Neuronal stem cell (in vitro differentiated cells): Measurements from ENCODE around the gene ATAD3C.
"Not testable (repeated sequence)": the region's sequence is repeated elsewhere in the genome, so short reads cannot be mapped to it uniquely, and the experiment has no call there.

Experiments used
- DNase-seq: peaks from one replicate; pipeline ENCODE4 v3.0.0-alpha.2; 2013; ENCODE audit warnings: low spot score
- H2AFZ ChIP-seq: one replicate; pipeline ENCODE4 v1.6.1; 2013; ENCODE audit warnings: mild to moderate bottlenecking, low read length, inconsistent platforms
- H2AK5ac ChIP-seq: 2 replicates; pipeline ENCODE4 v1.6.1; 2013; ENCODE audit warnings: low read depth, mild to moderate bottlenecking, inconsistent platforms, low read length, moderate library complexity, mixed read lengths
- H2BK120ac ChIP-seq: 2 replicates; pipeline ENCODE4 v1.6.1; 2013; ENCODE audit warnings: low read depth, mild to moderate bottlenecking, inconsistent platforms, low read length, moderate library complexity, mixed read lengths
- H2BK12ac ChIP-seq: one replicate; pipeline ENCODE4 v1.6.1; 2013; ENCODE audit warnings: low read length, inconsistent platforms
- H2BK15ac ChIP-seq: 2 replicates; pipeline ENCODE4 v1.6.1; 2013; ENCODE audit warnings: mild to moderate bottlenecking, low read length, inconsistent platforms, mixed read lengths
- H2BK5ac ChIP-seq: one replicate; pipeline ENCODE4 v1.6.1; 2013; ENCODE audit warnings: inconsistent platforms, mild to moderate bottlenecking, low read length, moderate library complexity
- H3K14ac ChIP-seq: one replicate; pipeline ENCODE4 v1.6.1; 2013; ENCODE audit warnings: low read length, inconsistent platforms
- H3K18ac ChIP-seq: 2 replicates; pipeline ENCODE4 v1.6.1; 2013; ENCODE audit warnings: low read length, inconsistent platforms
- H3K23ac ChIP-seq: 2 replicates; pipeline ENCODE4 v1.6.1; 2013; ENCODE audit warnings: low read depth, mild to moderate bottlenecking, mixed read lengths, low read length, inconsistent platforms; ENCODE audit not compliant: poor library complexity
- H3K27ac ChIP-seq: replicated peaks from 3 replicates; pipeline ENCODE4 v1.5.1; 2013; ENCODE audit warnings: low read length, inconsistent platforms
- H3K27me3 ChIP-seq, 3 experiments: 2 replicates each; pipeline ENCODE4 v1.6.1; 2013; ENCODE audit warnings: low read length in 3 of 3, mild to moderate bottlenecking in 2 of 3, inconsistent platforms in 1 of 3, low read depth in 1 of 3, mixed read lengths in 1 of 3, moderate library complexity in 1 of 3; ENCODE audit not compliant: control insufficient read depth in 3 of 3, insufficient read depth in 3 of 3
- H3K36me3 ChIP-seq, 2 donors: replicated peaks in 1 of 2; 2 replicates each; pipeline ENCODE4 v1.6.1; 2013; ENCODE audit warnings: low read length in 2 of 2; ENCODE audit not compliant: control insufficient read depth in 2 of 2, insufficient read depth in 2 of 2
- H3K4ac ChIP-seq: 2 replicates; pipeline ENCODE4 v1.6.1; 2013; ENCODE audit warnings: inconsistent platforms, mild to moderate bottlenecking, low read length, moderate library complexity
- H3K4me1 ChIP-seq, 2 donors: 1 replicate in 1 of 2; 2 replicates in 1 of 2; pipeline ENCODE4 v1.6.1; 2013; ENCODE audit warnings: low read length in 2 of 2, low read depth in 1 of 2; ENCODE audit not compliant: control insufficient read depth in 2 of 2, insufficient read depth in 1 of 2
- H3K4me2 ChIP-seq: one replicate; pipeline ENCODE4 v1.6.1; 2013; ENCODE audit warnings: mild to moderate bottlenecking, low read length, inconsistent platforms; ENCODE audit not compliant: insufficient read depth, poor library complexity, severe bottlenecking
- H3K4me3 ChIP-seq, 2 donors: 2 replicates each; pipeline ENCODE4 v1.5.1; 2013; ENCODE audit warnings: low read length in 2 of 2, mild to moderate bottlenecking in 2 of 2, inconsistent platforms in 1 of 2, moderate library complexity in 1 of 2
- H3K79me1 ChIP-seq: one replicate; pipeline ENCODE4 v1.6.1; 2013; ENCODE audit warnings: low read depth, mild to moderate bottlenecking, inconsistent platforms, low read length, moderate library complexity
- H3K9ac ChIP-seq: one replicate; pipeline ENCODE4 v1.6.1; 2013; ENCODE audit warnings: mild to moderate bottlenecking, low read depth, low read length, inconsistent platforms; ENCODE audit not compliant: poor library complexity
- H3K9me3 ChIP-seq, 2 donors: replicated peaks in 1 of 2; 2 replicates each; pipeline versions ENCODE3 to v1.6.1; 2013; ENCODE audit warnings: low read length in 2 of 2, mild to moderate bottlenecking in 2 of 2, inconsistent platforms in 1 of 2, low read depth in 1 of 2, mixed read lengths in 1 of 2, moderate library complexity in 1 of 2; ENCODE audit not compliant: control insufficient read depth in 2 of 2, insufficient read depth in 1 of 2
- H4K8ac ChIP-seq: one replicate; pipeline ENCODE4 v1.6.1; 2013; ENCODE audit warnings: low read depth, mild to moderate bottlenecking, inconsistent platforms, low read length, moderate library complexity
- H4K91ac ChIP-seq: one replicate; pipeline ENCODE4 v1.6.1; 2013; ENCODE audit warnings: low read length, low read depth, mild to moderate bottlenecking, inconsistent platforms; ENCODE audit not compliant: poor library complexity
- WGBS, 2 donors: extraction: QIAGEN DNeasy Blood & Tissue Kit; methylation state at CpG; one replicate each; pipeline ENCODE4 v1.1.7; 2013; ENCODE audit warnings: missing lambda C conversion rate in 2 of 2, mixed read lengths in 1 of 2; ENCODE audit not compliant: insufficient read length in 2 of 2, insufficient replicate concordance in 1 of 2; ENCODE audit errors: extremely low coverage in 2 of 2; 5-methylcytosine and 5-hydroxymethylcytosine counted together

Gene ATAD3C

GRCh38 chr1:1481811-1482210 lies 32.3 kb downstream of the ATAD3C start:
- no CpG with 5 or more reads among the region's 30 CpGs for WGBS, 2 donors
- H3K36me3 ChIP-seq, result peaks cover 29 to 64% of the 10 kb centered on the region in 2 donors

GRCh38 chr1:1482856-1483255 lies 33.4 kb downstream of the ATAD3C start:
- Histone ChIP-seq H2BK120ac (no peak overlapping the region), H3K9ac (no peak overlapping the region), H3K36me3 (peaks cover 25 to 62% of the 10 kb centered on the region in 2 donors), H3K4ac (no peak overlapping the region), H3K4me2 (no peak overlapping the region), H2BK5ac (no peak overlapping the region), H2AFZ (no peak overlapping the region), H3K9me3 (no peaks in the 10 kb centered on the region), H4K91ac (no peak overlapping the region), H3K79me1 (peaks cover 5% of the 10 kb centered on the region), H3K14ac (no peak overlapping the region), H3K4me1 (no peaks in the 10 kb centered on the region), H2BK15ac (no peak overlapping the region), H2BK12ac (no peak overlapping the region), H3K23ac (no peak overlapping the region), H3K27ac (no peak overlapping the region), H3K18ac (no peak overlapping the region), H4K8ac (no peak overlapping the region), H3K4me3 (no peak overlapping the region), H2AK5ac (no peak overlapping the region), H3K27me3 (no peaks in the 10 kb centered on the region)
- no CpG with 5 or more reads among the region's 14 CpGs for WGBS, 2 donors
- no peak for DNase-seq

More at GRCh38 chr1:1481811-1482210, 32.3 kb downstream of the ATAD3C start:
- H4K8ac ChIP-seq, H3K18ac ChIP-seq, H3K9me3 ChIP-seq, H2BK120ac ChIP-seq, H3K14ac ChIP-seq, H3K4me1 ChIP-seq, H2AK5ac ChIP-seq, H3K27ac ChIP-seq, H4K91ac ChIP-seq, H2BK5ac ChIP-seq, H2BK15ac ChIP-seq, H3K4ac ChIP-seq, H3K27me3 ChIP-seq, H3K79me1 ChIP-seq, H2AFZ ChIP-seq, H3K23ac ChIP-seq, H3K4me3 ChIP-seq, H2BK12ac ChIP-seq, H3K4me2 ChIP-seq, DNase-seq: not testable (repeated sequence)
- peak overlapping the region; percentile 21 for H3K9ac ChIP-seq

GRCh38 chr1:1483714-1484113 lies 34.2 kb downstream of the ATAD3C start:
- Histone ChIP-seq H3K18ac (no peak overlapping the region), H2BK5ac (no peak overlapping the region), H2AFZ (no peak overlapping the region), H4K91ac (no peak overlapping the region), H3K23ac (no peak overlapping the region), H3K27me3 (no peaks in the 10 kb centered on the region), H3K9ac (no peak overlapping the region), H3K9me3 (no peaks in the 10 kb centered on the region), H3K4me3 (no peak overlapping the region), H2BK12ac (no peak overlapping the region), H3K4ac (no peak overlapping the region), H2AK5ac (no peak overlapping the region), H2BK15ac (no peak overlapping the region), H3K14ac (no peak overlapping the region), H2BK120ac (no peak overlapping the region), H3K79me1 (peaks cover 5% of the 10 kb centered on the region), H3K36me3 (peaks cover 22 to 65% of the 10 kb centered on the region in 2 donors), H3K27ac (no peak overlapping the region), H4K8ac (no peak overlapping the region), H3K4me2 (no peak overlapping the region), H3K4me1 (no peaks in the 10 kb centered on the region)
- WGBS, 2 donors, result no CpG with 5 or more reads among the region's 16 CpGs
- DNase-seq, result no peak

GRCh38 chr1:1484976-1485750 lies 35.7 kb downstream of the ATAD3C start:
- not testable (repeated sequence) for H3K18ac ChIP-seq, H2BK120ac ChIP-seq, H3K14ac ChIP-seq, H3K4me2 ChIP-seq, H2BK5ac ChIP-seq, H2BK12ac ChIP-seq, H3K27me3 ChIP-seq, H3K27ac ChIP-seq, H2BK15ac ChIP-seq, H3K4me3 ChIP-seq, H2AK5ac ChIP-seq, H4K91ac ChIP-seq, H3K23ac ChIP-seq, H3K79me1 ChIP-seq, DNase-seq, H3K9ac ChIP-seq, H3K4ac ChIP-seq, H2AFZ ChIP-seq, H4K8ac ChIP-seq, H3K9me3 ChIP-seq, H3K4me1 ChIP-seq
- H3K36me3 ChIP-seq, result peaks cover 17 to 68% of the 10 kb centered on the region in 2 donors
- WGBS, 2 donors, result no CpG with 5 or more reads among the region's 46 CpGs
